HG03521 (cell line): ENCODE data around the gene CIB4.

Experiments
- ATAC-seq: cut with Tn5 transposase; IDR thresholded peaks from one replicate; pipeline ENCODE4 v1.9.1; 2021; ENCODE audit warnings: mild to moderate bottlenecking, moderate library complexity; ENCODE audit not compliant: unreplicated experiment

The CIB4 gene

DNA sequence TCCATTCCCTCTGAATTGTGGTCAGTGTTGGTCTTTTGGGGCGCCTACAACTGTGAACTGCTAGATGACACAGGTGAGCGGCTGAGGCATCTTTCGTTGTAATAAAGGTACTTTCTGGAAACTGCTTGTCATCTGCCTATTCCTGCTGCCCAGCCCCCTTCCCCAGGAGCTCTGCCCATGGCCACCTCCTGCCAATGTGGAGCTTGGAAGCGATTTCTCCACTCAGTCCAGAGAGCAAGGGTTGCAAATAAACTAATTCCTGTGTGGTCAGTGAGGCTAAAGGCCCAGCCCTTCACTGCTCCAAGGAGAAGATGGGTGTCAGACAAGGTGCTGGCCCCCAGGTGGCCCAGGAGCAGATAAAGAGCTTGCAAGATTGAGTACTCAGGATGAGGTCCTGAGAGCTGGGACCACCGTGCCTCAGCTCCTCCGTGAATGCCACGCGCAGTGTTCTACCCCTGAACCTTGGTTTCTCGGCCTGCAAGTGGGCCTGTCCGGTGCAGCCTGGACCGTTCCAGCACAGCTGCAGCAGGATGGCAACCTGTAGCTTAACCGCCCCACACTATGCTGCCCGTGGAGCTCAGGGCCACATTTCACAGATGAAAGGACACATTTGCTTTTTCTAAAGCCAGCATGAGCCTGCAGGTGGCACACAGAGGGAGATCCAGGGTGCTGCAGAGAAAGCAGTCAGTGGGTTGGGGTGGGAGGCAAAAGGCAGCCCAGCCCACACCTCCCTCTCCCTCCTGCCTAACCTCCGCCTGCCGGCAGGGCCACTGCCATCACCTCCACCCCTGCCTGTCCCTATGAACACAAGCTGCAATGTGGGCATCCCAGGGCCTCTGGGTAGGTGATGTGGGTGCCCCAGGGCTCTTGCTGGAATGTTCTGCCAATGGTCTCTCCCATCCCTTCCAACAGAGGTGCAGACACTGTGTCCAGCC, 84.6 kb downstream of the CIB4 start:
- no peak for ATAC-seq

DNA sequence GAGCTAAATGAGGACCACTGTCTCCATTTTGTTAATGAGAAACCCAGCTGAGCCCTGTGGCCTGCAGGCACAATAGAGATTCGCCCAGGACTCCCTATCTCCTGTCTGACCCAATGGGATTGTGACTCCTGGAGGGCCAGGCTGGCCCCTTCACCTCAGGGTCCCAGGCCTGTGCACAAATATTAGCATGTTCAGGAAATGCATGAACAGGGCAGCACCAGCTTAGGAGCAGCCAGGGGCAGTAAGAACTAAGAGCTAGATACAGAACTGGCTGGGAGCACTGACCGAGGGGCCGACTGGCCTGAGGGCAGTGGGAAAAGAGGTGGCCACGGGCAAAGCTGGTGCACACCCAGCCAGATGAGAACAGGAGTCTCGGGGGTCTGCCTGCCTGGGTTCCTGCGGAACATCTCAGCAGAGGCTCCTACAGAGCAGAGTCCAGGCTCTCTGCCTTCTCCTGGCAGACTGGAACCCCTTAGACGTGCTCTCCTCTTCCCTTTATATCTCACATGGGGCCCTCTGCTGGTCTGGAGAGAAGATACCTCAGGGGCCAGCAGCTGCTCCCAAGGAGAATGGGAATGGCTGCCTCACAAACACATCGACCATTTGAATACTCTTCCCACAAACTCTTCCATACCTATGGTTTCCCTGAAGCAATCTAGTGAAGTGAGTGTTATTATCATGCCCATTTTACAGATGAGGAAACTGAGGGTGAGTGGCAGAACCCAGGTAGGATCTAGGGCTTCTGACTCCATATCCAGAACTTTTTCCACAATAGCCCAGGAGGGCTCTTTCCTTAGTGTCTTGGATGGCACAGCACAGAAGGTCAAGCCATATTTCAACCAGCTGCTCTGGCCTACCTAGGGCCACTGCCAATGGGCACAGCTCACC, 85.7 kb downstream of the CIB4 start:
- no peak for ATAC-seq

DNA sequence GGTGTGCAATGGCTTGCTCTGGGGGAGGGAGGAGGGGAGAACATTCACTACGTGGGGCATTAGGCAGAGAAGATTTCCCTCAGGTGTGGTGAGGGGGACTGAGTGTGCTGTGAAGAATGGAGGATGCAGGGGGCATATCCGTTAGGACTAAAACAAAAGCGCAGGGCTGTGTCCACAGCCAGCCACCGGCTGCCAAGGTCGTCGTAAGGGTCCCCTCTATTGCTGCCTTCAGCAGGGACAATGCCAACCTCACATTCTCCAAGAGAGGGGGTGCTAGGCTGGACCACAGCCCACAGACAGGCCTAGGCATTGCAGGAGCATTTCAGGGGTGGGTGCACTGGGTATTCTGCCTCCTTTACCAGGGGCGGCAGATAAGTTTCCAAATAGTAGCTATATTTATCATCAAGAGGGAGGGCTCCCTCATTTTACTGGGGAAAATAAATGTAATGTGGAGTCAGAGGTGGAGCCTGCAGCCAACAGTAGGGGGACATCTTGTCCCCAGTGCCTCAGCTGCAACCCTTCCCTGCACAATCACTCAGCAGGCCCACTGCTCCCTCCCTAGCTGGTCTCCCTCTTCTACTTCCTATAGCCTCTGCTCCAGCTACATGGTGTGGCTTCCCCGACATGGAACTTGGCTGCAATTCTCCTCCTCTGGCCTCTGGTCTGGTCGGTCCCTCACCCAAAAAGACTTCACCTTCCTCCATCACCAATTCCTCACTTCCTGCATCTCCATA, 88.4 kb downstream of the CIB4 start:
- no peak for ATAC-seq

DNA sequence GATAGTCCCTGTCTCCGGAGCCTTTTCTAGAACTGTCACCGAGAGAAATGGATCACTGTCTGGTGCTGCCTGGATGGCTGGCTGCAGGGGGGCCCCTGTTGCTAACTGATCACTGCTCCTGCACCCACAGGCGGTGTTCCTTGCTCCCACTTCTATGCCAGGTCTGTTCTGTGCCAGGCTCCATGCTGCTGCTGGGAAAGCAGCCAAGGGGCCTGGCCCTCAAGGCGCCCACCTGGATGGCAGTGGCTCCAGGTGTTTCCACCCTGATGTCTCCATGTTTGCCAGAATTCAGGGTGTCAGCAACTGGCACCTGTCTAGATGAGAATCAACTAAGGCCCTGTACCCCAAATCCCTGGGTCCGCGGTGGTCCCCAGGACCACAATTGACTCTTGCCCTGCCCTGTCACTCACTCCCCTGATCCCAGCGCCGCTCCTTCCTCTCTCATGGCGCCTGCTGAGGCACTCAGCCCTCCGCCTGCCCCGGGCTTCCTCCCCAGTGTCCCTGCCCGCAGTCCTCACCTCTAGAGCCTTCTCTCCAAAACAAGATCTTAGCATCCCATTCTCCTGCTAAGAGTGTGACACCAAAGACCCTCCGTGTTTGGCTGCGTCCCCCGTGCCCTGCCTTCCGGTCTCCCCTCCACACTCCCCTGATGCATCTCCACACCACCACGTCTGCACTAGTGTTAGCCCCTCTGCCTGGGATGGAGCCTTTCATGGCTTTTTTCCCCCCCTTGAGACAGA, 90.7 kb downstream of the CIB4 start:
- no peak for ATAC-seq

DNA sequence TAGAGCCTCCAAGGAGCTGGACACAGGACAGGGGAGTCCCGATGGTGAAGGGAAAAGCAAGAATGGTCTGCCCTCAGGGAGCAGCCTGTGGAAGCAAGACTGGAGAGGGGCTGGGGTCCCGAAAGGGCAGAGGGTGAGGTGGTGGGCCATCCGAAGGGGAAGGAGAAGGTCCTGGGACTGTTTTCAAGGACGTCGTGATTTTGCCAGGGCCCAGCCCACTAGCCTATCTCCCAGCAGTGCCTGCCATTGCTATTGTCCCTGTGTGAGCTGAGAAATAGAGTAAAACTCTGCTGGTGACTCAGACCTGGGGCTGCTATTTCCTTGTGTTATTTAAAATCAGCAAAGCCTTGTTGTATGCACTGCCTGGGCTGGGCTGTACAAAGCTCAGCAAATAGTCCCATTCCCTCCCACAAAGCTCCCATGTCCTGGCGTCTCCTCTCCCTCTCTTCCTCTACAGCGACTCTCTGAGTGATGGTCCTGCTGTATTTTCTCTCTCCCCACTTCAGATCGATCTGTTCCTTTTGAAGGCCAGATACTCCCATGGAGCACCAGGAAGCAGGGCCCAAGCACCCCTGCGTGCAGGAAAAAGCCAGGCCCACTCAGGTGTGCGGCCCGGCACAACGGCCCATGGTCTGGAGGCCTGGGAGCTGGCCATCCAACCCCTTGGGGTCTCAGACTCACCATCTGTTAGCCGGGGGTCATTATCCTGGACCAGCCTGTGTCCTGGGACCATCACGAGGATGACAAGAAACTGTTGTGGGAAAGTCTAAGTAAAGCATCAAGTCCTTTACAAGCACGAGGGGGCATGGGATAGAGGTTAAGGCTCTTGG, 98.3 kb downstream of the CIB4 start:
- no peak for ATAC-seq

DNA sequence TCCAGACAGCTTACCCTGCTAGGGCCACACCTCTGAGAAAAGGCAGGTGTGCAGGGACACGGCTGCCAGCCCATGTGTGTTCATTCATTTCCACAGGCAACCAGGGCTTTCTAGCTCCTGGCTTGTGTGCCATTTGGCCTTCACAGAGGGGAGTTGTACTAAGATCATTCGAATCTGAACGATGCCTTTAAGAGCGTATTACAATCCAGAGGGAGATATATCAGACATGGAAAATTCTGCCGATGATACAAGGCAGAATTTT, 99.0 kb downstream of the CIB4 start:
- ATAC-seq, result no peak

DNA sequence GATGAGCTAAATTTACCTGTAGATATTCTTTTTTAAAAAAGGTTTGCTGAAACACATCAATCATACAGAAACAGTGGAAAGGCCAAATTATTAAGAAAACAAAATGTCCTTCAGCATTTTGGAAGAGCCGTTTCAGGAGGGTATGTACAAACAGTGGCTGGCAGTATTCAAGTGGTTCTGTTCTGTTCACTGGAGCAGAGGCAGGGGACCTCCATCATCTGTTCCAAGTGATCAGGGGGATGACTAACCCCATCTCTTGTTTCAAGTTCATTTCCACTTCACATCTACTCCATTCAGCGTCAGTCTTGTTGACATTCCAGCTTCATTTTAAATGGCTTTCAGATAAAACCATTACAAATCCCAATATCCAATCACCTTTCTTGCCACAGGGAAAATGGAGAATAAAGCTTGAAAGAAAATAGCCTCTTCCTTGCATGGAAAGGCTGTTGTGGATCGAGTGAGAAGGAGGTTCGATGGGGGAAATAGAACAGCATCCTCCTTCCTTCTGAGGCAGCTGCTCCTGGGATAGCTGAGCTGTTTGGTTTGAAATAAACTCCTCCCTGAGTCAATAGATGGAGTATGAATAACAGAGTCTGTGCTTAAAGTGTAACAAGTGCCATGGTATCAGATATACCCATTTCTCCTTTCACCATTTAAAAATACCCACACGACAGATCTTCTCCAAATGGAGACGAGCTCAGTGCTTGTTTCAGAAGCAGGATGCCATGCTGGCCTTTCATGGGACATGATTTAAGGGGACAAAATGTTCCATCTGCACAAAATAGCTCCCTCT, 99.6 kb downstream of the CIB4 start:
- no peak for ATAC-seq

DNA sequence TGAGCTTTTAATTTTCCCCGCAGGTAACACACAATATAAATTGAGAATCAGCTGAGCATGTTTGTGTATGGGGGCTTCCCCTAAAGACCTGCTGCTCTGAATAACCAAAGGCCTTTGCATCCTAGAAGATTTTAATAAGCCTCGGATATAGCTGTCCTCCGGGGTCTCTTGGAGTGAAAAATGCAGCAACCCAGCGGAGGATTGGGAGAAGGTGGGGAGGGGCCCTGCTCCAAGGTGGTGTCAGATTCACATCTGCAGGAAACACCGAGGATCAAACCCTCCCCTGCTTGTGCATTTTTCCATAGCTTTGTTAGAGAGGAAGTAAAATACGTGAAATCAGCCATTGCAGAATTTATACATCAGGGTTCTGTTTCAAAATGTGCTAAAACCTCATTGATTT, 100.2 kb downstream of the CIB4 start:
- ATAC-seq, result no peak

DNA sequence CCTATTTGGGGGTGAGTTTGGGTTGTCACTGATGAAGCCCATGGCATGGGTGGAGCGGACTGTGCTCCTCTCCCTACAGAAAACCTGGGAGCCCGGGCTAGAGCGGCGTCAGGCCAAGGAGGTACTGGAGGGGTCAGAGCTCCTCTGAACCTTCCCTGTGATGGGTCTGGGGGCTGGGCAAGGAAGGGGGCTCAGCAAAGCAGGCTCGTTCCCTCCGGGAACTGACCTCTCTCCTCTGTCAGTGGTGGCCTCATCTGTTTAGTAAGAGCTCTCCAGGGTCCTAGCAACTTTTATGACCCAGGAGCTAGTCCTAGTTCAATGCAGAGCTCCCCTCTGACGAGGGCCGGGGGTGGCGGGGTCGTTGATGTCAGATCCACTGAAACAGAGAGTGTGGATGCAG, 100.9 kb downstream of the CIB4 start:
- ATAC-seq, result no peak

DNA sequence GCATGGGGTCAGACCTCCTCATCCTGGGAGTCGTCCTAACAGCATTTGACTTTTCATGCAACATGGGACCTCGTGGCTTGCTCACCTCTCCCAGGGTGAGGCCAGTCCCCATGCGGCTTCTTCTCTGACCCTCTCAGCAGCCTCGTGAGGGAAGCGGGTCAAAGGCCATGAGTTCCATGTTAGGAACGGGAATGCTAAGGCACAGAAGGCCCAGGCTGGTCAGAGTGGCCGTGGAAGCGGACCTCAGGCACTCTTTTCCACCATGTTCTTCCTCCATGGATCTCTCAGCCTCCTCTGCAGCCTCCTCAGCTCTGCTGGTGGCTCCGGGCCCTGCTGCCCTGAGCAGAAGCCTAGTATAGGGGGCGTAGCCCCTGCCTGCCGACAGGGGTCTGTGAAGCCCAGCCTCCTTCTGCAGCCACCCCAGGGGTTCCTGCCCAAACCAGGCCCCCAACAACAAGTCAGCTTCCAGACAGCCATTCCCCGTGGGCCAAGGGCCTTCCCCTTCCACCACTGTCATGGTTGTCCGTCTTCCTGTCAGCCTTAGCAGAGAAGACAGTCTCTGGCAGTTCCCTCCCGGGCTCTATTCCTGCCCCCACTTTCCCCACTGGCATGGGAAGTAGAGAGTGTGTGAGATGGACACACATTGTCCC, 103.2 kb downstream of the CIB4 start:
- no peak for ATAC-seq

DNA sequence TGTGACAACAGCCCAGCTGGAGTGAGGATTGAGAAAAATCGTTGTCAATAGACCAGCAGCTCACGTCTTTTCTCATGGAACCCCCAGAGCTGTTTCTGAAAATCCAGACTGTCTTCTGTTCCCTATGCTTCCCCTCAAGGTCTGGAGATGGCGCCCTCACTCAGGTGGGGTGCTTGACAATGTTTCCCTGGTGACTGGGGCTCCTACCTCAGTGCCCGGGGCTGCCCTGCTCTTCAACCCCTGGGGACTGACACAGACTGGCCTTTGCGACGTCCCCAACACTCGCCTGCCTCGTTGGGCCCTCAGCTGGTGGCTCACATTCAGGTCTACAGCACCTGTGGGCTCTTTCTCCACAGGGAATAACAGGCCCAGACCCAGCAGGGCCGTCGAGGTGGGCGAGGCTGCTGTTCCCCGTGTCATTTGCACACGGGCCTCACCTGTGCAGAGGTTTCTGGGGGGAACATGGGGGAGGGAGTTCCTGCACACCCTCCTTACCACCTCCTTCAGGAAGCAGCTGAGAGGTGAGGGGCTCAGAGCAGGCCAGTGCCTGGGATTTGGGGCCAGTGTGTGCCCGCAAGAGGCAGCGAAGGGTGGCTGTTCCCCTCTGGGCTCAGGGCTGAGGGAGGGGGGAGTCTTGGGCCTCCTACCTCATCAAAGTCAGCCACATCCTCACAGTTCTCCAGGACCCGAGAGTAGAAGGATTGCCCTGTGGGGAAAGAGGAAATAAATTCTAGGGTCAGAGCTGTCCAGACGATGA, 103.9 kb downstream of the CIB4 start:
- no peak for ATAC-seq

DNA sequence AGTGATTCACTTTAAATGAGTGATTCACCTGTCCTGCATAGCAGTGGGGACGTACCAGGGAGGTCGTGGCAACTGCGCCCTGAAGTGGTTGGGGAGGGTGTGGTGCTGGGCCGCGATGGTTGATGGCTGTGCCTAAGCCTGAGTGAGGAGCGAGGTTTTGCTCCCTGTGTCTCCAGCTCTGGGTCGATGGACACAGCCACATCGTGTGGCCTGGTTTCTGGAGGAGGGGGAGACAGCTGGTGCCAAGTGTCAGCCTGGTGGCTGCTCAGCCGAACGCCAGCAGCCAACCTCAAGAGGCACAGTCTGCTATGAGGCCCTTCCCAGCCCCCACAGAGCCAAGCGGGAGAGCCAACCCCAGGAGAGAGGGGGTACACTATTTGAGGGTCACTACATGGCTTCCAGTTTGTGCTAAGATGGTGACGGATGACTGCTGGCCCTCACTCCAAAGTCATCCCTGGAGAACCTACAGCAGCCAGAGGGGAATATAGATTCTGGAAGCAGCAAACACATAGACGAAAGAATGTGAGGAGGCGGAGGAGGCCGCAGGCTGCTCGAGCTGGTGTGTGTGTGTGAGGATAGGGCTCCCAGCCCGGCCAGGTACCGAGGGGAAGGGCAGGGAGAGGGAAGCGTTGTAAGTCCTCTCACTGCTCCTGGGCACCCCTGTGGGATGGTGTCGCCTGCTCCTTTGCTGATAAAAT, 104.6 kb downstream of the CIB4 start:
- no peak for ATAC-seq

DNA sequence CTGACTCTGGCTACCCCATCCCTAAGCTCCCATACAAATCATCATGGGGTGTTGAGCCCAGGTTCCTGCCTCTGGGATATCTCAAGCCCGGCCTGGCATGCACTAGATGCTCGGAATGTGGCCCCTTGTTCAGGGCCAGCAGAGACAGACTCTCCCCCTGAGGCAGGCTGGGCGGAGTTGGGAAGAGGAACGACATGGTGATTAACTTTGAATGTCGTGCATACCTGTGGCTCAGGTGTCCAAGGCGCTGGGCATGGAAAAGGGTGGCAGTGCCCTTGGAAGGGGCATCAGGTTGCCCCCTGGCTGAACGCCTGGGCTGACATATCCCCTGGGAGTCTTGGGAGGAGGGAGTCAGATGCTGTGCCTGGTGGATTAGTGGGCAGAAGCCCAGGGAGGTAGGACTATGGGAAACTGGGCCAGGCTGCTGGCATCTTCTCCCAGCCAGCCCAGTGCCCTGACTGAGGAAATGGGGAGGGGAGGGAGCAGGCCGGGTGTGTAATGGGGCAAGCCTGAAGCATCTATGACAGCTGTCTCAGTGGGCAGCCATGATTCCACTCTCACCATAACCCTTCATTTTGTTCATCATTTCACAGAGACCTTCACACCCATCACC, 105.4 kb downstream of the CIB4 start:
- ATAC-seq, result no peak

DNA sequence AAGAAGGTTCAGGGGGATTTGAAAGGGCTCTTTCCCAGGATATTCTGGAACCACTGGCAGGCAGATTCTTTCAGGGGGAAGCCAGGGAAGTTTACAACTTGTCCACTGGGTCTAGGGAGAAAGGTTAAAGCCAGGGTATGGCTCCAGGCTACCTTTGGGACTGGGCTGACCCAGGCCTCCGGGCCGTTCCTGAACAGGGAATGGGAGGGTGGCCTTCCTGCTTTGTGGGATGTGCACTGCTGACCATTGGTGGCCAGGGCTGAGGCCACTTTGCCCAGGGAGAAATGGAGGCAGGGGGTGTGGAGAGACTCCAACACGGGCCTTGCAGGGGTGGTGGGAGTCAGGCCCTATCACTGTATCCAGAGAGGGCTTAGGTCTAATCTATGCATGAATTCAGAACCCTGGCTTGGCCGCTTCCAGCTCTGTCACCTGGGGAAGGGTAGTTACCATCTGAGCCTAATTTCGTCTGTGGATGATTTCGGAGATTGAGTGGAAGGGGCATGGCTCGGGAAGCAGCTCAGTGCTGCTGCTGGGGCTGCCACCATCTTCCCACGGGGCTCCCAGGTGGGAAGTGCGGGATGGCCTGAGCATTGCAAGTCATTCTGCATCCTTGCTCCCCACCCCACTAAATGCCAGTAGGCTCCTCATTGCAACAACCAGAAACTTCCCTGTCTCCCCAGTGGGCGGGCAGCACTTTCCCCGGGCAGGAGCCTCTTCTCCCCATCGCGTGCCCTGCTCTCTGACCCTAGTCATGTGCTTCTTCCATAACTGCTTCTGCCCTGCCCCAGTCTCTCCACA, 106.1 kb downstream of the CIB4 start:
- no peak for ATAC-seq

DNA sequence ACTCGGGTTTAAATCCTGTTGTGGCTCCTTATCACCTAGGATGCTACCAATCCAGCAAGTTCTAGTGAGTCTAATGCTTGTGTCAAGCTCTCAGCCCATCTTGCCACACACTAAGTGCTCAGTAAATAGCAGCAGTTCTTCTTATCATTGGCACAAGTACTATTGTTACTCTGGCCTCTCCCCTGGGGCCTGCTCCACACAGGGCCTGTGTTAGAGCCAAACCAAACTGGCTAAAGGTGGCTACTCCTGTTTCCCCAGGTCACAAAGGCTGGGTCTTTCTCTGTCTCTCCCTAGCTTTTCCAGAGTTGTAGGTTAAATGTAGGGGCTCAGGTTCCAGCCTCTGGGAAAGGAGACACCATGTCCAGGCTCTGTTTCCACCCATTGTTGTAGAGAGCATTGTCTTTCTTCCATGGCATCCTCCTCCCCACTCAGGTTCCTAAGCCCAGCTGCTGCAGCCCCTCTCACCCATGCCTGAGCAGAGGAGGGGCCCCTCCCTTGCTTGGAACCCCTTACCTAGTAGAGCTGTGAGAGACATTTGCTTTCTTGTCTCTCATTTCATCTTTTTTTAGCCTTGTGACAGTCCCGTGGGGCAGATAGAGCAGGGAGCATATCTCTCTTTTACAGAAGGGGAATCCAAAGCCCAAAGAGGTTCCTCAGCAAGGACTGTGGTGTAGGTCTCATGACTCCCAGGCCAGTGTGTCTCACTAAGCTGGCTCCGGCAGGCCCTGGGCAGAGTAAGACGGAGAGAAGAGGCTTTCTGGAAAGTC, 106.9 kb downstream of the CIB4 start:
- no peak for ATAC-seq
